Measurements from ENCODE around the gene DOCK1.

DOCK1 gene

DNA sequence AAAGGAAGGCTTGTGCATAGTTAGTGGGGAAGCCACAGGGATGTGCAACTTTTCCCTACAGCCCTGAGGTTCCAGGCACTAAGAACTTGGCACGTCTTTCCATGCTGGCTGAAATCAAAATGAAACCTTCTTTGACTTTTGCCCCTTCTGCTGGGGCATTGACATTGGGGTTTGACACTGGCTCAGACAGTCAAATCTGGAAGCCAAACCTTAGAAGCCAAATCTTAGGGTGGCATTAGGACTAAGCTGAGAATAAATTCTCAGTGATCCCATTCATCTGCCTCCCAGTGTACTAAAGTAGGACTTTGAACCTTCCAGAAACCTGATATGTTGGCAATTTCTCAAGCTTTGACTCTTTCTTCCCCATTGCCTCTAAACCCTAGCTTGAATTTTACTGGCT lies 322.4 kb downstream of the DOCK1 start:
- no peak overlapping the region for H3K4me2 ChIP-seq
- no peaks in the 10 kb centered on the region for H3K9me3 ChIP-seq
- no peak overlapping the region for H3K4me3 ChIP-seq
- no peak overlapping the region for H3K27ac ChIP-seq
- no peaks in the 10 kb centered on the region for H3K36me3 ChIP-seq
- no peaks in the 10 kb centered on the region for H4K20me1 ChIP-seq
- TF ChIP-seq Cebpa-rat (IDR thresholded peaks at IDR 0.05): no peak
- H3K9ac ChIP-seq: no peak overlapping the region
- no peaks in the 10 kb centered on the region for H3K4me1 ChIP-seq
- H3K27me3 ChIP-seq: no peaks in the 10 kb centered on the region

- no peak overlapping the region for H3K4me2 ChIP-seq
- no peak for TF ChIP-seq Cebpa-rat (IDR thresholded peaks at IDR 0.05)
- H3K4me3 ChIP-seq: no peak overlapping the region
These were observed 323.1 kb downstream of the DOCK1 start for GRCh38 chr10:127228195-127228787.

DNA sequence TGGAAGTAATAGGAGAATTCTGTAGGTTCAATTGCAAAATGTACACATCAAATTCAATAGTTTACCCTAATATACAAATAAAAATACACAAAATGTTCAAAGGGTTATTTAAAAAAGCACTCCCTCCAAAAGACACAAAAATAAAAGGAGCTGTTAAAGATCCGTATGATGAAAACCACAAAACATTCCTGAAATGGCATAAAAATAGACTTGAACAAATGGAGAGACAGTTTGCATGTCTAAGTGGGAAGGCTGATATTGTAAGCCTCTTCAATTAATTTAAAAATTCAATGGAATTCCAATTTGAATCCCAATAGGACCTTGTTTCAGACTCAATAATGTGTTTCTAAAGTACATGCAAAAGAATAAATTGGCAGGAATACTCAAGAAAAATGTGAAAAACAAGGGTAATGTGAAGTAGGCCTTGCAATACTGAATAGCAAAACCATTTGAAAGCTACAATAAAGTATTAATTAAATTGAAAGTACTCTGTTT lies 329.1 kb downstream of the DOCK1 start:
- TF ChIP-seq Cebpa-rat (IDR thresholded peaks at IDR 0.05): no peak

More at GRCh38 chr10:127228195-127228787, 323.1 kb downstream of the DOCK1 start:
- H3K27ac ChIP-seq: no peak overlapping the region
- no peaks in the 10 kb centered on the region for H3K4me1 ChIP-seq
- no peaks in the 10 kb centered on the region for H3K36me3 ChIP-seq
- H4K20me1 ChIP-seq: no peaks in the 10 kb centered on the region
- no peaks in the 10 kb centered on the region for H3K9me3 ChIP-seq
- no peak overlapping the region for H3K9ac ChIP-seq
- H3K27me3 ChIP-seq: no peaks in the 10 kb centered on the region

DNA sequence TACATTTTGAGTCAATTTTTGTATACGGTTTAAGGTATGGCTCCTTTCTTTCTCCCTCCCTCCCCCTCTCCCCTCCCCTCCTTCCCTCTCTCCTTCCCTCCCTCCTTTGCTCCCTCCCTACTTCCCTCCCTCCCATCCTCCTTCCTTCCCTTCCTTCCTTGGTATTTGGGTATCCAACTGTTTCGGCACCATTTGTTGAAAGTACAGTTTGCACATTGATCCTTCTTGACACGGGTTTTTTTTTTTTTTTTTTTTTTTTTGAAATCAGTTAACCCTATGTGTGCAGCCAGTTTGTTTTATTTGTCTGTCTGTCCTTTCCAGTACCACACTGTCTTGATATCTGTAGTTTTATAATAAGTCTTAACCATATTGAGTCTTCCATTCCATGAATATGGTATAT lies 331.0 kb downstream of the DOCK1 start:
- Histone ChIP-seq H3K36me3 (no peaks in the 10 kb centered on the region), H3K4me3 (no peak overlapping the region), H3K9ac (no peak overlapping the region), H3K4me1 (no peaks in the 10 kb centered on the region), H4K20me1 (no peaks in the 10 kb centered on the region), H3K27ac (no peak overlapping the region), H3K9me3 (no peaks in the 10 kb centered on the region), H3K4me2 (no peak overlapping the region), H3K27me3 (no peaks in the 10 kb centered on the region)
- no peak for TF ChIP-seq Cebpa-rat (IDR thresholded peaks at IDR 0.05)

More for the DNA sequence above, 329.1 kb downstream of the DOCK1 start:
- Histone ChIP-seq H3K27ac (no peak overlapping the region), H3K9me3 (no peaks in the 10 kb centered on the region), H3K4me3 (no peak overlapping the region), H4K20me1 (no peaks in the 10 kb centered on the region), H3K9ac (no peak overlapping the region), H3K27me3 (no peaks in the 10 kb centered on the region), H3K4me1 (no peaks in the 10 kb centered on the region), H3K4me2 (no peak overlapping the region), H3K36me3 (no peaks in the 10 kb centered on the region)

DNA sequence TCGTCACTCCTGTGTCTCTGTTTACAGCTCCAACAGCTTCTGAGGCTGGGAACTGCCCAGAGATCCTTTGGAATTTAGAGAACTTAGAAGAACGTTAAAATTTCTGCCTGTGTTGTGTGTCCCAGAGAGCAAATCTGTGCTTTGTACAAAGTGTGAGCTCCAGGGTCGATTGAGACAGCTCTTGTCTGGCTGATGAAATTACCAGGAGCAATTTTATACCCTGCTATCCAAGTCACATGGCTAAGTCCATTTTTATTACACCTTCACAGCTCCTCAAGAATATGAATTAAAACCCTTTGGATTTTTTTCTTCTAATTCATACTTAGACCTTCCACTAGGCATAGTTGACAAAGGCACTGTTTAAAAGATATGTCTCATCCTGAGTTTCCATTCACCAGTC lies 337.7 kb downstream of the DOCK1 start:
- Histone ChIP-seq H3K36me3 (no peaks in the 10 kb centered on the region), H3K4me2 (no peak overlapping the region), H3K4me1 (no peaks in the 10 kb centered on the region), H3K4me3 (no peak overlapping the region), H3K27ac (no peak overlapping the region), H3K9ac (no peak overlapping the region), H3K27me3 (no peaks in the 10 kb centered on the region), H3K9me3 (no peaks in the 10 kb centered on the region), H4K20me1 (no peaks in the 10 kb centered on the region)
- TF ChIP-seq Cebpa-rat (IDR thresholded peaks at IDR 0.05): no peak

DNA sequence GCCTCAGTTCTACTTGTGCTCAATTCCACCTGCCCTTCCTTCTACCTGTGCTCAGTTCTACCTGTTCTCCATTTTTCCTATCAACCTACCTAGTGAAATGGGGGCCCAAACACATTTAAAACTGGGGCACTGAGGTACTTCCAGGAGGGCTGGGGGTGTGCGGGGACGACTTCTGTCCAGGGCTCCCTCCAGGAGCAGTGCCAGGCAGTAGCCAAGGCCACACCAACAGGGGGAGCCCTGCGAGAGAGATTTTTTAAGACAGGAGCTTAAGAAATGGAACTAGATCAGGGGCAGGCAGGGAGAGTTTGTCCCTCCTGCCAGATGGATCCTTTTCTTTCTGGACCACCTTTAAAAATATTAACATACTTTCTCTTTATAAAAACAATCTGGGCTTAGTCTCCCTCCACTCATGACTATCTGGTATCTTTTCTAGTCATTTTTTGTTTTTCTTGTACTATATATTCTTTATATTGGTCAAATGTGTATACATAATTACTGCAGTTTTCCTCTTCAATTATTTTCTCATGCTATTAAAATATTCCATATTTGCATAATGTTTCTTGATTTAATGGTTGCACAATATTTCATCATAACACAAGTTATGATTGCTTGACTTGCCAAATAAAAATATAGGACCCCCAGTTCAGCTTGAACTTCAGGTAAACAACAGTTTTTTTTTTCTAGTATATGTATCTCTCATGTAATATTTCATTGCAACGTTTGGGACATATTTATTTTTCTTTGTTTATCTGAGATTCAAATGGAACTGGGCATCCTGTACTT lies 338.5 kb downstream of the DOCK1 start:
- H4K20me1 ChIP-seq: no peaks in the 10 kb centered on the region
- H3K4me1 ChIP-seq: no peaks in the 10 kb centered on the region
- H3K9ac ChIP-seq: no peak overlapping the region
- no peak for TF ChIP-seq Cebpa-rat (IDR thresholded peaks at IDR 0.05)
- no peaks in the 10 kb centered on the region for H3K36me3 ChIP-seq
- H3K9me3 ChIP-seq: no peaks in the 10 kb centered on the region
- no peak overlapping the region for H3K4me2 ChIP-seq
- no peaks in the 10 kb centered on the region for H3K27me3 ChIP-seq
- no peak overlapping the region for H3K27ac ChIP-seq
- no peak overlapping the region for H3K4me3 ChIP-seq

DNA sequence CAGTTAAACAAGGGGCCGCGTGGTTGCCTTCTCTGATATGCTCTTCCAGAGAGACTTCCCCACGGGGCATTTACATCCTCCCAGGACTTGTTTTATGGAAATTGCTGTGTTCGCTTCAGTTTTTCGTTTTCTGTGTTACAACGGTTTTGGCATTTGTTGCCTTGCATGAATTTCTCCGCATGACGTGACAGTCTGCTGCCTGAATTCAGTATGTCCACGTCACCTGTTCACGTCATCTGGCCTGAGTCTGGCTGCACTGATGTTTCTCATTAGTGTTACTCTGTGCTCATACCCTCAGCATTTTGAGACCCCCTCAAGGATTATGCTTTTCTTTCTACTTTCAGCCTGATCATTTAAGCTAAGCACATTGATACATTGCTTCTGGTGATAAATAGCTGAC lies 340.2 kb downstream of the DOCK1 start:
- Histone ChIP-seq H3K4me1 (no peaks in the 10 kb centered on the region), H3K27ac (no peak overlapping the region), H3K4me2 (no peak overlapping the region), H3K9me3 (no peaks in the 10 kb centered on the region), H3K9ac (no peak overlapping the region), H3K27me3 (no peaks in the 10 kb centered on the region), H4K20me1 (no peaks in the 10 kb centered on the region), H3K4me3 (no peak overlapping the region), H3K36me3 (no peaks in the 10 kb centered on the region)
- no peak for TF ChIP-seq Cebpa-rat (IDR thresholded peaks at IDR 0.05)

GRCh38 chr10:127250031-127250430 lies 344.8 kb downstream of the DOCK1 start:
- Histone ChIP-seq H3K36me3 (no peaks in the 10 kb centered on the region), H3K9ac (no peak overlapping the region), H3K4me2 (no peak overlapping the region), H4K20me1 (no peaks in the 10 kb centered on the region), H3K9me3 (no peaks in the 10 kb centered on the region; the same call in 1 of the 2 replicates), H3K4me3 (no peak overlapping the region), H3K4me1 (peaks cover 23% of the 10 kb centered on the region), H3K27me3 (no peaks in the 10 kb centered on the region), H3K27ac (no peak overlapping the region)
- TF ChIP-seq Cebpa-rat (IDR thresholded peaks at IDR 0.05): no peak

DNA sequence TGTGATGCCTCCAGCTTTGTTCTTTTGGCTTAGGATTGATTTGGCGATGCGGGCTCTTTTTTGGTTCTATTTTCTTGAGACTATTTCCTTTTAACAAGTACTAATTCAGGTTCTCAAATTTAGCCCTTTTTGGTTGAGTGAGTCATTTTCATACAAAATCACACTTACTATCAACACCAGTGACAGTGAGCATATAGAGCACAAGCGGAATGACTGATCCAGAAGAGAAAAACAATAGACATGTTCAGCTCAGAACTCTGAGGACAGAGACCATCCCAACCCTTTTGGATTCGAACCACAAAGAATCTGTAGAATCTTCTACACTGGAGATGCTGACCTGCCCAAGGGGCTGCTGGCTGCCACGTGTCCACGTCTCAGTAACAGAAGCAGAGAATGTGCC lies 347.6 kb downstream of the DOCK1 start:
- no peak for TF ChIP-seq Cebpa-rat (IDR thresholded peaks at IDR 0.05)
- Histone ChIP-seq H3K4me3 (no peak overlapping the region), H3K9me3 (no peaks in the 10 kb centered on the region; the same call in 1 of the 2 replicates), H3K4me1 (peaks cover 35% of the 10 kb centered on the region), H3K9ac (no peak overlapping the region), H3K27ac (peak overlapping the region; percentile 72), H3K36me3 (no peaks in the 10 kb centered on the region), H3K27me3 (no peaks in the 10 kb centered on the region), H4K20me1 (no peaks in the 10 kb centered on the region), H3K4me2 (peak overlapping the region; percentile 88)

- H4K20me1 ChIP-seq: no peaks in the 10 kb centered on the region
- 0 out of 2 replicates have a peak overlapping the region, but pooled peaks have one; percentile 19 for H3K9ac ChIP-seq
- peaks cover 37% of the 10 kb centered on the region for H3K4me1 ChIP-seq
- peak overlapping the region; percentile 88 for H3K4me2 ChIP-seq
- TF ChIP-seq Cebpa-rat (IDR thresholded peaks at IDR 0.05): no peak
- no peaks in the 10 kb centered on the region for H3K27me3 ChIP-seq
- H3K4me3 ChIP-seq: peak overlapping the region; percentile 42; the same call in 1 of the 2 replicates
- H3K27ac ChIP-seq: peak overlapping the region; percentile 72
- no peaks in the 10 kb centered on the region for H3K36me3 ChIP-seq
- H3K9me3 ChIP-seq: no peaks in the 10 kb centered on the region; the same call in 1 of the 2 replicates
These were observed 349.0 kb downstream of the DOCK1 start for GRCh38 chr10:127254276-127254675.
